C4-2B (cell line): ENCODE results near the gene STX8.

Source experiments
- CTCF ChIP-seq: fragments of 450-650 bp; conservative IDR thresholded peaks from 2 replicates; pipeline ENCODE4 v1.5.1; 2017; ENCODE audit warnings: mild to moderate bottlenecking
- ZFX ChIP-seq: fragments of 450-650 bp; IDR thresholded peaks from 2 replicates; pipeline ENCODE4 v1.6.1; 2017

DNA sequence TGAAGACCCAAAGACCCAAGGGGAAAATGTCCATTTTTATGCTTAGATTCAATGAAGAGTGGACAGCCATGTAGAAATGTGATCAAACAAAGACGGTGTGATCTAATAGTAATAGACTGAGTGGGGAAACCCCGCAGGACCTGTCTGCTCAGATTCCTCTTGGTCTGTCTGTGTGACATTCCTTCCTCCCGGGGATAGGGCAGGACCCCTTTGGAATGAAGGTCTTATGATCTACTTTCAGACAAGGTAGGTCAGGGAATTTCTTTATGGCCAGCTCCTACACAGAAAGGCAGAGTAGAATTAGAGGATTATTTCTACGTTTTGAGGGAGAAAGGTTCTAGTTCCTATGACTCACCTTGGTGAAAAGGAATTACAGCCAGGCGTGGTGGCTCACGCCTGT lies 267.6 kb downstream of the STX8 start:
- TF ChIP-seq CTCF, result no peak
- TF ChIP-seq ZFX, result no peak
